ENCODE results near the gene SLC22A7. TPM values are rescaled to one million over a fixed set of nuclear protein-coding genes. Genes with fewer than 3 reads are reported as not detected.
"Not testable (repeated sequence)": the region's sequence is repeated elsewhere in the genome, so short reads cannot be mapped to it uniquely, and the experiment has no call there.

Gene SLC22A7
- total RNA-seq, 1 donor from 2014 or later = not detected

DNA sequence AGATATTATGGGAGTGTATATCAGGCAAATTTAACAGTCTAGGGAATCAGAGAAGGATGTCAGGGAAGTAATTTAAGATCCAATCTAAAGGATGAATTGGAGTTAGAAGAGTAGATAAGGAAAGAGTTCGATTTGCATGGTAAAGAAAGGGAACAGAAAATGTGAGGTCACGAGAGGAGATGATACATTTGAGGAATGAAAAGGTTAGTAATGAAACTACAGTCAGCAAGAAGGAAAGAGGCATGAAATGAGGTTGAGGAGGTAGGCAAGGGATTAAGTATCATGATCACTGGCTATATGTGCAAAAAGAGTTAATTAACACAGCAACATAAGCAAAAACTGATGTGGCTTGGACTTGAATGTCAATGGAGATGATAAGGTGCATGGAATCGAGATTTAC, 49.0 kb downstream of the SLC22A7 start:
- H3K27me3 ChIP-seq = no peaks in the 10 kb centered on the region
- H3K9me3 ChIP-seq = no peaks in the 10 kb centered on the region
- no peak for DNase-seq (ENCODE audit: extremely low spot score in 2 of 2)
- H3K4me3 ChIP-seq = no peak overlapping the region
- no peak overlapping the region for H3K27ac ChIP-seq
- H3K36me3 ChIP-seq = peaks cover 0 to 68% of the 10 kb centered on the region in 2 donors
- TF ChIP-seq, protein P1, sequence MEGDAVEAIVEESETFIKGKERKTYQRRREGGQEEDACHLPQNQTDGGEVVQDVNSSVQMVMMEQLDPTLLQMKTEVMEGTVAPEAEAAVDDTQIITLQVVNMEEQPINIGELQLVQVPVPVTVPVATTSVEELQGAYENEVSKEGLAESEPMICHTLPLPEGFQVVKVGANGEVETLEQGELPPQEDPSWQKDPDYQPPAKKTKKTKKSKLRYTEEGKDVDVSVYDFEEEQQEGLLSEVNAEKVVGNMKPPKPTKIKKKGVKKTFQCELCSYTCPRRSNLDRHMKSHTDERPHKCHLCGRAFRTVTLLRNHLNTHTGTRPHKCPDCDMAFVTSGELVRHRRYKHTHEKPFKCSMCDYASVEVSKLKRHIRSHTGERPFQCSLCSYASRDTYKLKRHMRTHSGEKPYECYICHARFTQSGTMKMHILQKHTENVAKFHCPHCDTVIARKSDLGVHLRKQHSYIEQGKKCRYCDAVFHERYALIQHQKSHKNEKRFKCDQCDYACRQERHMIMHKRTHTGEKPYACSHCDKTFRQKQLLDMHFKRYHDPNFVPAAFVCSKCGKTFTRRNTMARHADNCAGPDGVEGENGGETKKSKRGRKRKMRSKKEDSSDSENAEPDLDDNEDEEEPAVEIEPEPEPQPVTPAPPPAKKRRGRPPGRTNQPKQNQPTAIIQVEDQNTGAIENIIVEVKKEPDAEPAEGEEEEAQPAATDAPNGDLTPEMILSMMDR (IDR thresholded peaks at IDR 0.05) = no peak
- TF ChIP-seq POLR2AphosphoS5 (IDR thresholded peaks at IDR 0.05; ENCODE audit: insufficient read depth in 1 of 2, low read depth in 1 of 2) = no peak
- TF ChIP-seq POLR2A (IDR thresholded peaks at IDR 0.05) = no peak
- intact Hi-C loops (cut with DNase I) = no loop called here
- no peaks in the 10 kb centered on the region for H3K4me1 ChIP-seq

DNA sequence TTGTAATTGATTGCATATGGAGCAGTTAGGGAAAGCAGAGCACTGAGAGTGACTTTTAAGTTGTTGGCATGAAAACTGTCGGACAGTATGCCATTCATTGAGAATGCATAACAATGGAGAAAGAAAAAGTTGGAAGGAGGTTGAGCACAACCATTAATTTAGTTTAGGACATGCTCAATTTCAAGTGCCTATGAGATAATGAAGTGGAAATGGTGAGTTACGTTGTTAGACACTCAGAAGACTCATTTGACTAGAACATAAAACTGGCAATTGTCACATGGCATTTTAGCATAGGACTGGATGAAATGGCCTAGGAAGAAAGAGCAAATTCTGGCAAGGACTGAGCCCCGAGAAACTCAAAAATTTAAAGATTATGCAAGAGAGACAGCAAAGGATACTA, 49.4 kb downstream of the SLC22A7 start:
- no peaks in the 10 kb centered on the region for H3K9me3 ChIP-seq
- intact Hi-C loops (cut with DNase I) = no loop called here
- DNase-seq (ENCODE audit: extremely low spot score in 2 of 2) = no peak
- H3K36me3 ChIP-seq = peaks cover 0 to 63% of the 10 kb centered on the region in 2 donors
- H3K4me3 ChIP-seq = no peak overlapping the region
- H3K27me3 ChIP-seq = no peaks in the 10 kb centered on the region
- no peaks in the 10 kb centered on the region for H3K4me1 ChIP-seq
- no peak overlapping the region for H3K27ac ChIP-seq
- TF ChIP-seq POLR2AphosphoS5 (IDR thresholded peaks at IDR 0.05; ENCODE audit: insufficient read depth in 1 of 2, low read depth in 1 of 2) (no peak), POLR2A (IDR thresholded peaks at IDR 0.05) (no peak)
- TF ChIP-seq, protein P1 (IDR thresholded peaks at IDR 0.05) = no peak

DNA sequence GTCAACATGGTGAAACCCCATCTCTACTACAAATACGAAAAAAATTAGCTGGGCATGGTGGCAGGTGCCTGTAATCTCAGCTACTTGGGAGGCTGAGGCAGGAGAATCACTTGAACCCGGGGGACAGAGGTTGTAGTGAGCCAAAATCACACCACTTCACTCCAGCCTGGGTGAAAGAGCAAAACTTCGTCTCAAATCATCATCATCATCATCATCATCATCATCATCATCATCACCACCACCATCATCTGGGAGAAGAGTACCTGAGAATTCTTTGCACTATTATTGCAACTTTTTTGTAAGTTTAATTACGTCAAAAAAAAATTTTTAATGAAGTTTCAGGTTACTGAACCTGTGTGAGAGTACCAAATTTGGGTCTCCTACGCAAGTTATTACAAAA, 53.9 kb downstream of the SLC22A7 start:
- H3K4me1 ChIP-seq; H3K4me3 ChIP-seq; intact Hi-C loops (cut with DNase I); H3K9me3 ChIP-seq; H3K27me3 ChIP-seq; H3K27ac ChIP-seq; DNase-seq (ENCODE audit: extremely low spot score in 2 of 2): not testable (repeated sequence)
- peaks cover 0 to 59% of the 10 kb centered on the region in 2 donors for H3K36me3 ChIP-seq

Small RNA genes lying within 50 kb of the gene (small RNA-seq; reads per million reads assigned to genes)
- gene RPL12P47 = not detected

Other genes with a start within 250 kb of the SLC22A7 start
- 13.0 TPM for gene CUL7, start 244.4 kb upstream of the SLC22A7 start, total RNA-seq
- 14.2 TPM for gene MRPL2, start 238.8 kb upstream of the SLC22A7 start, total RNA-seq
- gene KLC4, start 238.6 kb upstream of the SLC22A7 start, total RNA-seq = 17.2 TPM
- gene PTK7, start 221.9 kb upstream of the SLC22A7 start, total RNA-seq = 62.1 TPM
- 28.2 TPM for gene SRF, start 127.0 kb upstream of the SLC22A7 start, total RNA-seq
- gene CUL9, start 116.1 kb upstream of the SLC22A7 start, total RNA-seq = 49.1 TPM
- gene DNPH1, start 68.8 kb upstream of the SLC22A7 start, total RNA-seq = 61.9 TPM
- not detected for gene TTBK1, start 54.8 kb upstream of the SLC22A7 start, total RNA-seq
- not detected for gene CRIP3, start 10.6 kb downstream of the SLC22A7 start, total RNA-seq
- 17.2 TPM for gene ZNF318, start 71.4 kb downstream of the SLC22A7 start, total RNA-seq
- 22.8 TPM for gene ABCC10, start 129.3 kb downstream of the SLC22A7 start, total RNA-seq
- gene DLK2, start 157.3 kb downstream of the SLC22A7 start, total RNA-seq = 3.9 TPM
- 27.5 TPM for gene TJAP1, start 179.3 kb downstream of the SLC22A7 start, total RNA-seq
- gene LRRC73, start 212.1 kb downstream of the SLC22A7 start, total RNA-seq = not detected
- 80.0 TPM for gene YIPF3, start 218.7 kb downstream of the SLC22A7 start, total RNA-seq
- 34.1 TPM for gene POLR1C, start 218.8 kb downstream of the SLC22A7 start, total RNA-seq